ENCODE data around the gene SERPINA4. TPM values are rescaled to one million over a fixed set of nuclear protein-coding genes. Genes with fewer than 3 reads are reported as not detected.

The SERPINA4 gene
- total and polyA plus RNA-seq, 2 of the 13 experiments (the other 11 are each of a cell fraction or from before 2014, with no cell fraction given), result 39.1 to 57.8 TPM

DNA sequence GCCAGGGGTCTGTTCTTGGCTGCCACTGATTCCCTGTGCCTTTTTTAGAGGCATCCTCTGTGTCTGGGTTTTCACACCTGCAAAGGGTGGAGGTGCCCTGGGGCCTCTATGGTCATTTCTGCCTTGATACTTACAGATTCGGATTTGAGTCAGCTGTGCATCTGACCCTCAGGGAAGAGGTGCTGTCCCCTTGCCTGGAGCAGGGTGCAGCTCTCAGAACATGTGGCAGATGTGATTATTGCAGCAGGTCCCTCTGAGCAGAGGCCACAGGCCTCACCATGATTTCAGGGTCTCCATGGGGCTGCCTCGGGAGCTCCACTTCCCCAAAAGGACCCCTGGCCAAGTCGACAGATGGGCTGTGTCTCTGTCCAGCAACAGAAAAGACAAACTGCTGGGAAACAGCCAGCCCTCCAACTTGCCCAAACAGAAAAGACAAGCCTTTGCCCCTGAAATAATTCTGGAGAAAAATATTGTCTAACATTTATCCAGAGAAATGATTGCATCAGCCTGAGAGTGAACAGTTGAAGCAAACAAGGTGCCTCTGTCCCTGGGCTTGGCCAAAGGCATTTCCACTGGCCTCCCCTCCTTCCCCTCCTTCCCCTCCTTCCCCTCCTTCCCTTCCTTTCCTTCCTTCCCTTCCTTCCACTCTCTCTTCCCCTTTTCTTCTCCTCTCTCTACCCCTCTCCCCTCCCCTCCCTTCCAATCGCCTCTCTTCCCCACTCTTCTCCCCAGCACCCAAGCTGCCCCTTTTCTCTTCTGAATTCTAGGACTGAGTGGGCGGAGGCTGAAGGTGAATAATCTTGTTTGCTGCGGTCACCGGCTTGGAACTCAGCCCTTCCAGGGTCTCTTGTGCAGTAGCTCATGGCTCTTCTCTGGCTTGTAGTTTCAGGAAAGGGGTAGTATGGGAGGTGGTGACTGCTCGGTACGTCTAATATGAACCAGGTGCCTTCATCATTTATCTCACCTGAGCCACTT is 51.6 kb downstream of the SERPINA4 start (continued):
- TF ChIP-seq, protein P1, sequence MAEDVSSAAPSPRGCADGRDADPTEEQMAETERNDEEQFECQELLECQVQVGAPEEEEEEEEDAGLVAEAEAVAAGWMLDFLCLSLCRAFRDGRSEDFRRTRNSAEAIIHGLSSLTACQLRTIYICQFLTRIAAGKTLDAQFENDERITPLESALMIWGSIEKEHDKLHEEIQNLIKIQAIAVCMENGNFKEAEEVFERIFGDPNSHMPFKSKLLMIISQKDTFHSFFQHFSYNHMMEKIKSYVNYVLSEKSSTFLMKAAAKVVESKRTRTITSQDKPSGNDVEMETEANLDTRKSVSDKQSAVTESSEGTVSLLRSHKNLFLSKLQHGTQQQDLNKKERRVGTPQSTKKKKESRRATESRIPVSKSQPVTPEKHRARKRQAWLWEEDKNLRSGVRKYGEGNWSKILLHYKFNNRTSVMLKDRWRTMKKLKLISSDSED (CRISPR knock-in tag; IDR thresholded peaks at IDR 0.05), result no peak
- TF ChIP-seq SMARCC2 (IDR thresholded peaks at IDR 0.05) (no peak), ZNF33B (CRISPR knock-in tag; IDR thresholded peaks at IDR 0.05) (0 out of 2 replicates have a peak, but pooled peaks have one; percentile 44), ZNF501 (CRISPR knock-in tag; IDR thresholded peaks at IDR 0.05) (0 out of 2 replicates have a peak, but pooled peaks have one; percentile 19), THAP8 (CRISPR knock-in tag; IDR thresholded peaks at IDR 0.05; ENCODE audit: borderline replicate concordance) (no peak), ZNF572 (CRISPR knock-in tag; IDR thresholded peaks at IDR 0.05) (no peak), HOXA3 (CRISPR knock-in tag; IDR thresholded peaks at IDR 0.05) (no peak), ZNF556 (CRISPR knock-in tag; IDR thresholded peaks at IDR 0.05; ENCODE audit: borderline replicate concordance) (no peak), FOXJ3 (CRISPR knock-in tag; IDR thresholded peaks at IDR 0.05; ENCODE audit: borderline replicate concordance) (0 out of 2 replicates have a peak, but pooled peaks have one; percentile 2), SSRP1 (CRISPR knock-in tag; IDR thresholded peaks at IDR 0.05) (peak; percentile 88; the same call in 1 of the 2 replicates), PAF1 (CRISPR knock-in tag; IDR thresholded peaks at IDR 0.05) (peak; percentile 72), KAT2B (IDR thresholded peaks at IDR 0.05; ENCODE audit: borderline replicate concordance, low read depth, low read length) (no peak), NR2F6 (IDR thresholded peaks at IDR 0.05) (no peak), NR2F6 (CRISPR knock-in tag; IDR thresholded peaks at IDR 0.05) (no peak), ZNF660 (CRISPR knock-in tag; IDR thresholded peaks at IDR 0.05; ENCODE audit: borderline replicate concordance, low read depth) (no peak), GABPA (IDR thresholded peaks at IDR 0.05; ENCODE audit: low read depth, low read length) (no peak), GABPA (CRISPR knock-in tag; IDR thresholded peaks at IDR 0.05; ENCODE audit: low read depth) (no peak), ZFAT (CRISPR knock-in tag; conservative IDR thresholded peaks at IDR 0.05) (no peak), JDP2 (CRISPR knock-in tag; IDR thresholded peaks at IDR 0.05; ENCODE audit: borderline replicate concordance) (no peak), RARG (CRISPR knock-in tag; IDR thresholded peaks at IDR 0.05; ENCODE audit: low read depth) (no peak)

All from HepG2 (cell line).